ENCODE data around the gene ABI2.
A peak's percentile ranks its signal among the peaks of the same experiment; 100 is the strongest.

Gene ABI2

GRCh38 chr2:203484266-203485112 is 156.3 kb downstream of the ABI2 start:
- DNase-seq, result peak in 1 of 2 experiments; percentile 27

- no peak for DNase-seq
Measured at GRCh38 chr2:203489531-203489930, 161.3 kb downstream of the ABI2 start.

GRCh38 chr2:203490391-203490790 is 162.2 kb downstream of the ABI2 start:
- DNase-seq, result no peak

- DNase-seq, result no peak
Measured at GRCh38 chr2:203492965-203493364, 164.8 kb downstream of the ABI2 start.

Data from Kasumi-1 (cell line).